Activated CD4-positive, CD25-positive, alpha-beta regulatory T cell treated with anti-CD3 and anti-CD28 coated beads, Interleukin-2, amount 50 U/mL, for 72 hours (primary cell): ENCODE results near the gene OSBPL7.

Experiments used
- DNase-seq: peaks from one replicate; pipeline ENCODE4 v3.0.0; 2021

Gene OSBPL7, protein sequence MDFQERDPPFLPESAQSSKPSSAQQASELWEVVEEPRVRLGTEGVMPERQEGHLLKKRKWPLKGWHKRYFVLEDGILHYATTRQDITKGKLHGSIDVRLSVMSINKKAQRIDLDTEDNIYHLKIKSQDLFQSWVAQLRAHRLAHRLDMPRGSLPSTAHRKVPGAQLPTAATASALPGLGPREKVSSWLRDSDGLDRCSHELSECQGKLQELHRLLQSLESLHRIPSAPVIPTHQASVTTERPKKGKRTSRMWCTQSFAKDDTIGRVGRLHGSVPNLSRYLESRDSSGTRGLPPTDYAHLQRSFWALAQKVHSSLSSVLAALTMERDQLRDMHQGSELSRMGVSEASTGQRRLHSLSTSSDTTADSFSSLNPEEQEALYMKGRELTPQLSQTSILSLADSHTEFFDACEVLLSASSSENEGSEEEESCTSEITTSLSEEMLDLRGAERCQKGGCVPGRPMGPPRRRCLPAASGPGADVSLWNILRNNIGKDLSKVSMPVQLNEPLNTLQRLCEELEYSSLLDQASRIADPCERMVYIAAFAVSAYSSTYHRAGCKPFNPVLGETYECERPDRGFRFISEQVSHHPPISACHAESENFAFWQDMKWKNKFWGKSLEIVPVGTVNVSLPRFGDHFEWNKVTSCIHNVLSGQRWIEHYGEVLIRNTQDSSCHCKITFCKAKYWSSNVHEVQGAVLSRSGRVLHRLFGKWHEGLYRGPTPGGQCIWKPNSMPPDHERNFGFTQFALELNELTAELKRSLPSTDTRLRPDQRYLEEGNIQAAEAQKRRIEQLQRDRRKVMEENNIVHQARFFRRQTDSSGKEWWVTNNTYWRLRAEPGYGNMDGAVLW

DNA sequence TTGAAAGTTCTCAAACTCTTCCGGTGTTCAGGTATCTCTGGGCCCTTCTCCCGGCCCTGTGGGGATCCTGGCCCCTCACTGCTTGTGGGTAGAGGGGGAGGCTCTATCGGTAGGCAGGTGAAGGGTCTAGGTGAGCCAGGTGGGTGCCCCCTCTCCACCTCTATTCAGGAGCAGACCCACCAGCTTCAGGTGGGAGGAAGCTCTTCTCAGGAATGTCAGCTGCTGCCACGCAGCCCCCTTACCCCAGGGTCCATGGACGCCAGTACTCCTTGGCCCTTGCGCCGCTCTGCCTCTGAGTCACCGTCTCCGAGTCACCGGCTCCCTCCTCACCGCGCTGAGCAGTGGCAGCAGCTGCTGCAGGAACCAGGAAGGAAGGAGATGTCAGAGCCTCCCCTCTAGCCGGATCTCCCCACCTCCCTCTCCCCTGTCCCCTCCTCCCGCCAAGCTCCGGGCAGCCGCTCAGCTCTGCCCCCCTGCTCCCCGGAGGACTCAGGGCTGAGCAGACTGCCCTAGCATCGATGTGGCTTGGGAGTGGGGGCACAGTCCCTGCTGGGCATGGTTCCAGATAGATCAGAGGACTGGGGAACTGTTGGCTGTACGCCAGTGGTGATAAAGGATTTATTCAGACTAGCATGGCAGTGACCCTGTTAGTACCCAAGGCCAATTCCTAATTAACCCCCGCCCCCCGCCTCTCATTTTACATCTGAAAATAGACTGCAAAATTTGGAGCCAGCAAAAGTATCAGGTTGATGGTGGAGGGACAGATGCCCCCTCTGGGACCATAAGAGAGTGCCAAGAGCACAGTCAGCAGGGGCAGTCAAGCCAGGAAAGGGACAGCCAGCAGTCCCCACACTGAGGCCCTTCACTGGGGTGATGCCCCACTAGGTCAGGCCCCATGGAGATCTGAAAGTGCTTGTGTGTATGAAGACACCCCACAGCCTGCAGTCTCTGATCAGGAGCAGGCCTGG is at the start of gene OSBPL7:
Gene OSBPL7, minus strand, starts transcription at position 371 of the 968 bp plus-strand sequence. CDS start 1,516 bp downstream, outside the sequence.
- peak; percentile 71 for DNase-seq

DNA sequence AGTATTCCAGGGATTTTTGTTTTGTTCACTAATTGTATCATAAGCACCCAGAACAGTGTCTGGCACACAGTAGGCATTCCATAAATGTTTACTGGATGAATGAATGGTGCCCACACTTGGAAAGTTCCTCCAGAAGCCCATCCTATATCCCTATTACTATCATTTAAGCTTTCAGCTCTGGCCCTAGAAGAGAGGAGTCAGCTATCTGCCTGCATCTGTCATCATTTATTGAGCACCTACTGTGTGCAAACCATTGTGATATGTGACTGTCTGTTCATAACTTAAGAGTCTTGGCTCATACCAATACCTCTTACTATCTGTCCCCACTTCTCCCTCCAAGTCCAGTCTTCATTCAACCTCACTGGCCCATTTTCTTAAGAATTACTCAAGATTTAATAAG is 49.5 kb upstream of the OSBPL7 start:
- DNase-seq = no peak

DNA sequence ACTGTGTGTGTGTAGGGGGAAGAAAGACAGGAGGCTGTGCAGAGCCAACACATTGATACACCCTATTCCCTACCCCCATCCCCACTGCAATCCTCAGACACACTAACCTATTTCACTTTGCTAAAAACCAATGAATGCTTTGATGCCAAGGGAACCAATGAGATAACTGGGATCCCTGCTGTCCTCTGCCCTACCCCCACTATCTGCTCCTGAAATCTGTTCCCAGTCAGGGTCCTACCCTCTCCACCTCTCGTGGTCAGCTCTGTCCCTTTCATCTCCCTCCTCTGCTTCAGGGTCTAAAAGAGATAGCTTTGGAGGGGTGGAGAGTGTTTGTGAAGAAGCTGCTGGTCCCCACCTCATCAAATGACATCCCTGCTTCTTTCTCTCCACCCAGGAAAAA is 48.5 kb upstream of the OSBPL7 start:
- DNase-seq = no peak

DNA sequence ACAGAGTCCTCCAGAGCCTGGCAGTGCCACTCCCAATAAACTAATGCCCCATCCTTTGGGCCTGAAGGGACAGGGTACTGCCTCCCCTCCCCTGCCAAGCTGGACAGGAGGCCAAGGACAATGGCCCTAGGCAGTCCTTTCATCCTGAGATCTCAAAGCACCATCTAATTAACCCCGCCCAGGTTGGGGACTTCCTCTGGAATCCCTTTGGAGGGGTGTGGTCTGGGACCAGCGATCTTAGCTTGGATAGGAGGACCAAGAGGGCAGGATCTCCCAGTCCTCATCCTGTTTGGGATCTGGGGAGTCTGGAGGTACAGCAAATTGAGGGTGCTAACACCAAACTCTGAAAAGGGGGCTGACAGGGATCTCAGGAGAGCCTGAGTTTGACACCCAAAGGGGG is 47.5 kb upstream of the OSBPL7 start:
- DNase-seq = no peak

DNA sequence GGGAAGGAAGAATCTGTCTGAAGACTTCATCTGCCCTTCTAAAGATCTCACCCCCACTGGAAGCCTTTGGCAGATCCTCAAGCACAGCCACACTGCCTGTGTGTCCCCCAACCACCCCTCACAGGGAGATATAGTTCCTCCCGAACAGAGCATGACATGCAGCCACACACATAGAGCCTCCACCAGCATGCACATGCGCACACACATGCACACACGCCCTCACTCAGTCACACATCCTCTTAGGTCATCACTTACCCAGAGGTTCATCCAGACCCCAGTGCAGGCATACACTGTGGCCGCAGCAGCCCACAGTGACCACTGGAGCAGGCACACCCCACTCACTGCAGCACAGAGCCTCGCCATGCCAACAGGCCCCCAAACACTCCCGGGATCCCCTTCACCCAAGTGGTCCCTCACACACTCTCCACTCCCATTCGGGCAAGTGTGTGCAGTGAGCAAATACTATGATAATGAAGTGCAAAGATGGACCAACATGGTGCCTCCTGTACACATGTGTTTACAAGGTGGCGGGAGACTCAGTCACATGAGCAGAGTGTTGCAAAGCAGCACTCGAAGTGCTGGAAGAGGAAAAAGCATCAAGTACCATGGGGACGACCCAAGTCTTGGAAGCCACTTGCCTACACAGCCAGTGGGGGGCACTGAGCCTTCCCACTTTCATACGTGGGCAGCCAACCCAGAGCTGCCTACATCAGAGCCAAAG is 46.4 kb upstream of the OSBPL7 start:
- DNase-seq = no peak

DNA sequence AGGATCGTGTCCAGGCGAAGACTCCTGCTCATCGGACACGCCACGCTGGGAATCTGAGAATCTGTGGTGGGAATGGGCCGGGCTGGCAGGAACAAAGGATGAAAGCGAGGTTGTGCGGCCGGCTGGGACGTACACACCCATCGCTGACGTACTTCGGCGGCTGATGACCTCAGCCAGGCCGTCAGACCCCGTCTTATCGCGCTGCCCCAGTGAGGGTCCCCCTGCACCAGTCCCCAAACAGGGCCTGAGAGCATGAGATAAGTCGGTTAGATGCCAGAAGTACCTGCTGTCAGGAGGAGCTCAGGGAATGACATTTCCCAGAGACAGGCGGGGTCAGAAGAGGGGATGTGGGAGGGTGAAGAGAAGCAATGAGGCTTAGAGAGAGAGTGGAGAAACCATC is 45.3 kb upstream of the OSBPL7 start:
- DNase-seq = no peak

DNA sequence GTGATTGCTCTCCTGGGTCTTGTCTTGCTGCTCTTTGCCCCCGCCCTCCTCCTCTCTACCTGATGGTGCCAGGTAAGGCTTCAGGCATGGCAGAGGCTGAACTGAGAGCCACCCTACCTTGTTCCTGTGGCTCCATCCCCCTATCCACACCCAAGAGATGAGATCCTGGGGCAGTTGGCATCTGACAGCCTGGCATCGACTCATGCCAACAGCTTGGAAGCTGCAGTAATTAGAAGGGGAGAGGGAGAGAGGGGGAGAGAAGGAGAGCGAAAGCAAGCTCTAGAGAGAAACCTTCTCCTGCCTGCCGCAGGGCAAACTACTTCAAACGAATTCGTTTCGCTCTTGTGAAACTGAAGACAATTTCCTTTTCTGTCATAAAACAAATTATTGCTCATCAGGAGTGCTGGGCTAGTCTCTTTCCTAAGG is 43.2 kb upstream of the OSBPL7 start:
- no peak for DNase-seq

DNA sequence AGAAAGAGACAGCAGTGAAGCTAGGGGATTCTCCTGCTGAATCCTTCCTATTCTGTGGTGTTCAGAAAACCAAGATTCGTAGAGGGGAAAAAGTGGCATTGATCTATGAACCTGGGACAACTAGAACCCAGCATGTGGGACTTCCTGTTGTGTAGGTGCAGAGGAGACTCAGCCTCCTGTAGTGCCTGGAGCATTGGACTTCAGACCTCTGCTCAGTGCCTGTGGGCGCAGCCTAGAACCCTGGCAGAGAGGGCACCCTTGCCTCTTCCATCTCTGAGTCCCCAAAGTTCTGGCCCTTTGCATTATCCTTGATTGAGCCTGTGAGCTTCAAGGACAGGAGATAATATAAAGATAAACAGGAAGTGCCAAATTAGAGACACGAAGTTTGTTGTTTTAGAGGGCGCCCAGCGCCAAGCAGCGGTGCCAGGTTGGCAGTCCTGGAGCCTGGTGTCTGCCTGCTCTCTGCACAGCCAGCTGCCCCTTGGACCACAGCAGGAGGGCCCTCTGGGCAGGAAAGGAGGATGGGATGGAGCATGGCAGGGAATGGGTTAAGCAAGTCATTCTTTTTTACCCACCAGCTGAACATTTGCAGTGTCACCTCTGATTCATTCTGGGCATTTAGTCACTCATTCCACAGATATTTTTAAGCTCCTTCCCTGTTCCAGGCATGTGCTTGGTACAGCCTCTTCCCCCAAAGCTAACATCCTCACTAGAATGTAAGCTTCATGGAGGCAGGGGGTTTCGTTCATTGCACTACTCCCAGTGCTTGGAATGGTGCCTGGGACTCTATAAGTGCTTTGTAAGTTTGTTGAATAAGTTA is 41.2 kb upstream of the OSBPL7 start:
- no peak for DNase-seq

DNA sequence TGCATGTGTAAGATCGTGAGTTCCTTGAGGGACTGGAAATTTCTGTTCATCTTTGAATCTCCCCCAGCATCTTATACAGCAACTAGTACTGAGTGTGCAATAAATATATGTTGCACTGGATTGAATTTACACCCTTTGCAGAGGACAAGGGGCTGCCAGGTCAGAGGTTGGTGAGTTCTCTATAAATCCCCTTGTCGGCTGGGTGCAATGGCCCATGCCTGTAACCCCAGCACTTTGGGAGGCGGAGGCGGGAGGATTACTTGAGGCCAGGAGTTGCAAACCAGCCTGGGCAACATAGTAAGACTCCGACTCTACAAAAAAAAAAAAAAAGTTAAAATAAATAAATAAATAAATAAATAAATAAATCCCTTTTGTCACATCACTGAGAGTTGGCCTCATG is 38.8 kb upstream of the OSBPL7 start:
- DNase-seq = no peak

DNA sequence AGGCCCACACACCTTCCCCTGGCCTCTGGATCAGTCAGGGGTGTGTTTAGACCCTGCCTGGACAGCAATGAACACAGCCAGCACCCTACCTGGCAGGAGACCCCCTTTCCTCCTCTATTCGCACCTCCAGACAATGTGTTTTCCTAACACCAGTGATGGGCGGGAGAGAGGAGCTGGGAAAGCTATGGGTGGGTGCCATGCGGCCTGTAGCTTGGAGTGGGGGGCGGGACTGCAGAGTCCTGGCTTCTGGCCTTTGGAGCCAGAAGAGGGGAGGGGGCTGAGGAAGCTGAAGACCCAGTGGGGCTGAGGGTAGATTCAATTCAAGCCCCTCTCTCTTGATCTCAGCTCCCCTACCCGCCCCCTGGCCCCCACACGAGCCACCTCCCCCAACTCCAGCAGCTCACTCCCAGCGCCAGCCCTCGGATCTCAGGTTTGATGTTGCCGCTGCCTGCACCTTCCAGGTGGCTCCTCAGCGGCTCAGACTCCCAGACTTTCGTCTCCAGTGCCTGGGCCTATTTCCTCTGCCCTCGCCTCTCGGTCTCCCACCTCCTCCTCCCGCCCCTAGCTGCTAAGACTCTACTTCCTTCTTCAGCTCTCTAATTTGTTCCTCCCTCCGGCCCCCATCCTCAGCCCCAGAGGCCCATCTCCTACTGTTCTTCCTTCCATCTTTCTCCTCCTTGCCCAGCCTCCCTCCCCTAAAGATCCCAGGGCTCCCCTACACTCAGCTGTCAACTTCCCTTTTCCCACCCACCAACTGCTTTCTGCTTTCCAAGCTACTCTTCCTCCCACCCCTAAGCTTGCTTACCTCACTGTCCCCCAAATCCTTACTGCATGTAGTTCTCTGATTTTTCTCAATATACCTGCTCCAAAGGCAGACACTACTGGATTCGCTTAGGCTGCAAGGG is 36.2 kb upstream of the OSBPL7 start:
- DNase-seq = no peak

DNA sequence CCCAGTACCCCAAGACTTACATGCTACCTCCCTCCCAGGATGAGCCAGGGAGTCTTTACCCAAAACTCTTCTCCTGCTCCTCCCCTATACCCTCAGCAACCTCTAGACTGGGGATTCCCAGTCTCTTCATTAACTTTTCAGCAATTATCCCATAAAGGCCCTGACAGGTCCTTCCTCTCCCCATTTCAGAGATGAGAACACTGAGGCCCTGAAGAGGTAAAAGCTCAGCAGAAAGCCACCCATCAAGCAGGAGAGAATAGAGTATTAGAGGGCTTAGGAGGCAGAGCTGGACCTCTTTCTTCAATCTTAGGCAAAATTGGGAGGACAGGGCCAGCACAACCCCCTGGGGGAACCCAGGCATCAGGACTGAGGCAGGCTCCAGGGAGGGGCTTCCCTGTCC is 35.2 kb upstream of the OSBPL7 start:
- DNase-seq = no peak

DNA sequence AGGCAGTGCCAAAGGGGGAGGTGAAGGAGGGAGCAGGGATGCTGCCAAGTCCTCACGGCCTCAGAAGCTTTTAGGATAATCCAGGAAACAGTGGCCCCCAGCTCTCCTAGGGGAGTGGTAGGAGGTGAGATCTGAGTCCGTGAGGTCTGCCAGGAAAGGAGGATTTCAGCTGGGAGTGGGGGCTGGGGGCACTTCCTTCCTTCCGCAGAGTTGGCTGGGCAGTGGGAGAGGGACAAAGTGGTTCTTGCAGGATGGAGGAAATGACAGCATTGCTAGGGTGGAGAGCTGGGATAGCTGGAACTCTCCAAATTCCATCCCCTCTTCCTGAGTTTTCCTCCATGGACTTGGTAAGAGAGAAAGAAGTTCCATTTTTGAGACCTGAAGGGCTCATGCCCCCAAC is 34.1 kb upstream of the OSBPL7 start:
- no peak for DNase-seq

DNA sequence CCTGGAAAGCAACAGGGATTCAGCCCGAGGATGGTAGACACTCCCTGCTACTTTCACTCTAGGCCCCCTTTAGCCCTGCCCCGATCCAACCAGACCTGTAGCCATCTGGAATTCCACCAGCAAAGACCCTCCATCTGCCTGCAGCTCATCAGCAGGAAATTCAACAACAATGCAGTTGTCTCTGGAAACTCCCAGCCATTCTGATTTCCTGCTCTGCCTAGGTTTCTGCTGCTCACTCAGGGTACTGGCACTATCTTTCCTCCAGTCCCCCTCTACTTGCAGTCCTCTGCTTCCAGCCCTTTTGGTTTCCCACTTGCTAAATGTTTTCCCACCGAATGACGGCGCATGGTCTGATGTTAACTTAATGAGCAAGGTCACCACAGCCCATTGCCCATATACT is 32.0 kb upstream of the OSBPL7 start:
- DNase-seq = no peak

DNA sequence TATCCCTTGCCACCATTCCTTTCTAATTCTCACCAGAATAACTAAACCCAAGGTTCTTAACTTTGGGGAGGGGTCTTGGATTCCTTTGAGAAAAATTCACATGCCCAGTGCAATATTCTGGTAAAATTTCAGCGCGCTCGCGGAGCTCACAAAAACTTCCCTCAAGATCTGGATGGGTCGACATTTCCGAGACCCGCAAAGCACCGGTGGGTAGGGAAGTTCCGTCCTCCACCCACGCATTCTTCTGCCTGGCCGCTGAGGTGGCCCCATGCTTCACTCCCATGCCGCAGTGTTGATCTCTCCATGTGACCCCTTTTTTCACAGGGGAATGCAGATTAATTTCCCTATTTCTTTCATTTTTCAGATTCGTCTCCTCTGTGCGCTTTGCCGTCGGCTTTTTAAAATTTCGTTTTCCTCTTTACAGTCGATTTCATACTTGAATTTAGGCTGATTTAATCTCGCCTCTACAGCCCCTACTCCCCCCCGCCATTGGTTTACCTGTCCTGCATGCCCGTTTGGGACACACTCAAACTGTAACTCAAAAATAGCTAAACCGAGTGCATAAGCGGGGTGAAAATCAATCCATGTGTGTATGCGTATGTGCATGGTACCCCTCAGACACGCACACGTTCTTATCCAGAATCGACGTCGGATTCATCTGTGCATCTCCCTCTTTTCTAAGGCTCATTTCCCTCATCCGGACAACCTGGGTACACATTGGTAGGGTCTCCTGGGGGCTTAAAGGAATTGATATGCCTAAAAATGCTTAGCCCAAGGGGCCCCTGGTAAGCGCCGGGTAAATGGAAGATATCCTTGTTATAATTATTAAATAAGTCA is 30.7 kb upstream of the OSBPL7 start:
- DNase-seq = no peak

DNA sequence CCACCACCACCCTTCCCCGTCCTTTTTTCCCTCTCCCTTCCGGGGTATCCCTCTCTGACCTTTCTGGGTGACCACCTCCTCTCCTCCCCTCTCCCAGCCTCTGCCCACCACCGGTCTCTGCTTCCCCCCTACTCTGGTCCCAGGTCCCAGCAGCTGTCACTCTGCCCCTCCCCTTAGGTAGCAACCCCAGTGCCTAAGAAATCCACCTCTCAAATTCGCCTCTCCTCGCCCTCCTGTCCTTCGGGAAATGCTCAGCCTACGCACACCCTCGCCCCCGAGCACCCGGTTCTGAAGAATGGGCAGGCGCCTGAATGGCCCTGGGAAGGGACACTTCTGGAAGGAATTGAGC is 30.1 kb upstream of the OSBPL7 start:
- no peak for DNase-seq

DNA sequence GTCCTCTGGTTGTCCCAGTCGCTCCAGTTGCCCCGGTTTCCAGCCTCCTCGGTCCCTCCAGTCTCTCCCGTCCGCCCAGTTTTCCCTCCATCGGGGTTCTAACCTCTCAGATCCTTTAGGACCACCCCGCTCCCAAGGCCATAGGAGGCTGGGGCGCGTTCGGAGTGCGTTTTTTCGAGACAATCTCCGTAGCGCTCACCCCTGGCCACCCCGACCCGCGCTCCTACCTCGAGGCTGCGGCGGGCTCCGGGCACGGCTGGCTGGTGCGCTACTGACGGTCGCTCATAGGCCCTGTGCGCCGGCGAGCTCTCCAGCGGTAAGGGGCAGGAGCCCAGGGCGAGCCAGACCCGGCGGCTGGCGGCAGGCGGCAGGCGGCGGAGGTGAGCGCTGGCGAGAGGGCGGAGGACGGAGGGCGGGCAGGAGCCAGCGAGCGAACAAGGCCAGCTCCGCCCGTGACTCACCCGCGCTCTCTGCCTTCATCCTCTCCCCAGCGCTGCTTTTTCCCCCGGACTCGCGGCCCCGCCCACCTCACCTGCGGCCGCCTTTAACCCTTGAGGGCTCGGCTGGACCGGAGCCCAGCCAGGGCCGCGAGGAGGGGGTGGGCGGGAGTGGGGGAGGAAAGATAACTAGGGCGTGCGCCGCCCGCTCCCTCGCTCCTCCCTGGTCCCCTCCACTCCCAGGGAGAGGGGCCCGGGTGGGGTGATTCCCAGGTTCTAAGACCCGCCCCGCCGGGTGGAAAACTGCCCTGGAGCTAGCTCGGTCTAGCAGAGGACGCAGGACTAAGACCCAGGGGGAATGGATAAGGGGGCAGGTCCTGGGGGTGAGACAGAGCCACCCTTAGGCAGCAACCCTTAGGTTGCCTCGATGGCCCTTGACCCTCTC is 29.3 kb upstream of the OSBPL7 start, which contains the start of gene SP6:
Gene SP6, minus strand, starts transcription at position 472 of the 882 bp plus-strand sequence. CDS start 2,734 bp downstream, outside the sequence.
- DNase-seq = peak; percentile 73

DNA sequence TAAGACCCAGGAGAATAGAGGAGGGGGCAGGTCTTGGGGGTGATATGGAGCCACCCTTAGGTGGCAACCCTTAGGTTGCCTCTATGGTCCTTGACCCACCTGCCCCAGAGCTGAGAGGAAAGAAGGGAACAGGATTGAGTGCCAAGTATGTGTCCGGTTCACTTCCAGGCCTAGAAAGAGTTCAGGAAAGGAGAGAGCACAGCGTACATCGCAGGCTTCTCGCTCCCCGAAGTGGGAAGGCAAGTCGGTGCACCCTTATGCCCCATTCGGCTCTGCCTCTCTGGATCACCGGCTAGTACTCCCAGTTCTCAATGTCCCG is 28.7 kb upstream of the OSBPL7 start:
- no peak for DNase-seq

DNA sequence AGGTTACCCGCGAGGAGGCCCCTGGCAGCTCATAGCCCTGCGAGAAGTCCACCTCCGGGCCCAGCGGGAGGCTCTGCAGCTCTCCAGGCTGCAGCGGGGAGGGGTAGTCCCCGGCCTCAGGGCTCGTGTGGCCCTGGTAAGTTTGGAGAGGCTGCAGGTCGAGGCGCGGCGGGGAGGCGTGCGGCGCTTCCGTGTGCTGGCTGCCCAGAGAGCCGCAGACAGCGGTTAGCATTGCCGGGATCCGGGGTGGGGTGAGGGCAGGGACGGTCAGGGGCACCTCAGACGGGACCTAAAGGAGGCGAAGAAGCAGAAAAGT is 26.6 kb upstream of the OSBPL7 start:
- DNase-seq = no peak
